Testis (tissue), 3 donors: ENCODE results near the gene GRIK2. TPM values are rescaled to one million over a fixed set of nuclear protein-coding genes. Genes with fewer than 3 reads are reported as not detected.

ENCODE experiments used
- DNase-seq: peaks from one replicate; pipeline ENCODE4 v3.0.0-alpha.2; 2019
- H3K27ac ChIP-seq, 2 donors: fragments of 200-600 bp; sonication (generic); one replicate each; pipeline ENCODE4 v1.5.1; 2019
- H3K27me3 ChIP-seq: fragments of 200-600 bp; sonication (generic); one replicate; pipeline ENCODE4 v1.5.1; 2019
- H3K36me3 ChIP-seq: fragments of 200-600 bp; sonication (generic); one replicate; pipeline ENCODE4 v1.5.1; 2017; ENCODE audit warnings: low read depth; ENCODE audit errors: missing control alignments
- H3K4me1 ChIP-seq: fragments of 200-600 bp; sonication (generic); one replicate; pipeline ENCODE4 v1.5.1; 2019
- H3K4me3 ChIP-seq, 2 donors: fragments of 200-600 bp; sonication (generic); one replicate each; pipeline ENCODE4 v1.5.1; 2017 to 2019
- H3K9me3 ChIP-seq: fragments of 200-600 bp; sonication (generic); one replicate; pipeline ENCODE4 v1.5.1; 2017
- POLR2A ChIP-seq: fragments of 450-650 bp; IDR thresholded peaks from one replicate; pipeline ENCODE4 v1.6.1; 2017; ENCODE audit warnings: antibody characterized with exemption, mild to moderate bottlenecking, moderate library complexity
- WGBS, 2 donors: methylation state at CpG; one replicate each; pipeline ENCODE4 v1.1.5; 2018; 5-methylcytosine and 5-hydroxymethylcytosine counted together
- intact Hi-C: fragments of 100-400 bp; cut with DNase I; formaldehyde crosslinking; loops from one replicate; pipeline ENCODE4 v1.15.1; 2023; ENCODE audit warnings: low total_unique reads
- polyA plus RNA-seq: library from polyadenylated mRNA; stranded (reverse); fragments of 350-450 nt; fragmentation: Illumina TruSeq; extraction: RNeasy Lipid Tissue Mini Kit (QIAGEN cat#74804); gene quantifications from one replicate; pipeline ENCODE4 v1.2.3, GENCODE V29; 2014; ENCODE audit warnings: low read depth, low replicate concordance; ENCODE audit not compliant: insufficient read depth
- total RNA-seq, 2 donors: library from RNA; depleted of rRNA; stranded (reverse); fragments of >200 nt; gene quantifications; one replicate each; pipeline ENCODE4 v1.2.3, GENCODE V29; 2016
- TF ChIP-seq, protein P1 (sequence below), 3 experiments: fragments of 450-650 bp in 2 of 3; fragments of 200-600 bp in 1 of 3; sonication (generic) in 1 of 3; IDR thresholded peaks; one replicate each; pipeline ENCODE4 v1.5.1; 2016 to 2019; ENCODE audit warnings: antibody characterized with exemption in 3 of 3, mild to moderate bottlenecking in 2 of 3, moderate library complexity in 1 of 3

GRIK2 gene
- total and polyA plus RNA-seq, 3 donors from 2014 or later: 1.1 to 23.5 (median 12.4) TPM

DNA sequence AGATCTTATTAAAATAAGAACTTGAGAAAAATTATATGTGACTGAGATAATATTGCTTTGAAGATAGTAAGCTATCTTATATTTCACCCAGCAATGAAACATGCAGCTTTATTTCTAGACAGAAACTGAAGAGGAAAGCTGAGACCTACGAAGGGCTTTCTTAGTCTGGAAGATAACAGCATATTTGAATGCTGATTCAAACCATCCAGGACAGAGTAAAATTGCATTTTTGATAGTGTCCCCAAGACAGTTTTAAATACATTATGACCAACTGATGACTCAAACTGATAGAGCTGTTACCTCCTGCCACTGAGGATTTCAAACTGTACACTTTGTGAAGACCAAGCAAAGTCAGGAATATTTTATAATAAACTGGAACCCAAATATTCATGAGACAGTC is 409.6 kb downstream of the GRIK2 start:
- 15 to 72% methylated on average over 1 of the region's 1 CpG for WGBS, 2 donors

DNA sequence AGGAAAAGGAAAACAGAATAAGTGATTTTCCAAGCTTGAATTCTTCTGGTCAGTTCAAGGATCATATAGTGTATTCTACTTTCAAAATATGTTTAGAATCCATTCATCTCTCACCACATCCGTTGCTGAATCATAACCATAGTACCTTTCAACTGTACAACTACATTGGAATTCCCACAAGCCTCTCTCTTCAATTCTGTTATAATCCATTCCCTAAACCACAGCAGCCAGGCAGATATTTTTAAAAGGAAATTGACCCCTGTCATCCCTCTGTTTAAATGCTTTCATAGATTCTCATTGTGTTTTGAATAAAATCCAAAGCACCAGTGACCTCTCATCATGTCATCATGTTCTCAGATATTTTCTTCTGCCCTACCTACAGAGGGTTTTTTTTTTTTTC is 412.7 kb downstream of the GRIK2 start:
- Histone ChIP-seq H3K4me3 (no peak overlapping the region), H3K36me3 (no peaks in the 10 kb centered on the region), H3K27me3 (no peaks in the 10 kb centered on the region), H3K4me1 (no peaks in the 10 kb centered on the region), H3K27ac (no peak overlapping the region), H3K9me3 (no peaks in the 10 kb centered on the region)
- WGBS, 2 donors: 85 to 86% methylated on average over 1 of the region's 1 CpG
- intact Hi-C loops: no loop called here
- DNase-seq: no peak
- no peak for TF ChIP-seq POLR2A

More for the DNA sequence above, 409.6 kb downstream of the GRIK2 start:
- intact Hi-C loops: no loop called here
- H3K4me1 ChIP-seq: no peaks in the 10 kb centered on the region
- no peaks in the 10 kb centered on the region for H3K27me3 ChIP-seq
- no peak overlapping the region for H3K4me3 ChIP-seq
- DNase-seq: no peak
- H3K9me3 ChIP-seq: no peaks in the 10 kb centered on the region
- TF ChIP-seq, protein P1, sequence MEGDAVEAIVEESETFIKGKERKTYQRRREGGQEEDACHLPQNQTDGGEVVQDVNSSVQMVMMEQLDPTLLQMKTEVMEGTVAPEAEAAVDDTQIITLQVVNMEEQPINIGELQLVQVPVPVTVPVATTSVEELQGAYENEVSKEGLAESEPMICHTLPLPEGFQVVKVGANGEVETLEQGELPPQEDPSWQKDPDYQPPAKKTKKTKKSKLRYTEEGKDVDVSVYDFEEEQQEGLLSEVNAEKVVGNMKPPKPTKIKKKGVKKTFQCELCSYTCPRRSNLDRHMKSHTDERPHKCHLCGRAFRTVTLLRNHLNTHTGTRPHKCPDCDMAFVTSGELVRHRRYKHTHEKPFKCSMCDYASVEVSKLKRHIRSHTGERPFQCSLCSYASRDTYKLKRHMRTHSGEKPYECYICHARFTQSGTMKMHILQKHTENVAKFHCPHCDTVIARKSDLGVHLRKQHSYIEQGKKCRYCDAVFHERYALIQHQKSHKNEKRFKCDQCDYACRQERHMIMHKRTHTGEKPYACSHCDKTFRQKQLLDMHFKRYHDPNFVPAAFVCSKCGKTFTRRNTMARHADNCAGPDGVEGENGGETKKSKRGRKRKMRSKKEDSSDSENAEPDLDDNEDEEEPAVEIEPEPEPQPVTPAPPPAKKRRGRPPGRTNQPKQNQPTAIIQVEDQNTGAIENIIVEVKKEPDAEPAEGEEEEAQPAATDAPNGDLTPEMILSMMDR (IDR thresholded peaks at IDR 0.05): no peak
- TF ChIP-seq POLR2A: no peak
- no peaks in the 10 kb centered on the region for H3K36me3 ChIP-seq
- no peak overlapping the region for H3K27ac ChIP-seq

GRCh38 chr6:101811108-101811507 is 417.6 kb downstream of the GRIK2 start:
- Histone ChIP-seq H3K36me3 (no peaks in the 10 kb centered on the region), H3K27ac (no peak overlapping the region), H3K4me3 (no peak overlapping the region), H3K9me3 (no peaks in the 10 kb centered on the region), H3K27me3 (no peaks in the 10 kb centered on the region), H3K4me1 (no peaks in the 10 kb centered on the region)
- TF ChIP-seq, protein P1 (IDR thresholded peaks at IDR 0.05): no peak
- no peak for TF ChIP-seq POLR2A
- intact Hi-C loops: no loop called here
- no peak for DNase-seq

DNA sequence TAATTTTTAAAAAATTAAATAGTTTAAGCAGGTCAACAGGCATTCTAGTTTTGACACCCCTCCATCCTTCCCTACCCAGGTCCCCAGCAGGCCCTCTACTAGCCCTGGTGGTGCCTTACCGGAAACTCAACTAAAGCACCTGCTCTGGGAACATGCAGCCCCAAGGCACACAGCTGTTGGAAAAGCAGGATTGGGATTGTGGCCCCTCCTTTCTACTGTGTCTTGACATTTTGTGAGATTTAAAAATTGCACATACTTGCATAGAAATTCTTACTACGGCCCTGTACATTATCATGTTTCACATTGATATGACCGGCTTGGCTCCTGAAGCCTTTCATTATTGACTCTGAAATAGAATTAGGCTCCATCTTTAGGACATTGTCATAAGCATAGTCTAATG is 423.2 kb downstream of the GRIK2 start:
- H3K9me3 ChIP-seq: no peaks in the 10 kb centered on the region
- WGBS, 2 donors: 85 to 91% methylated on average over 3 of the region's 3 CpGs
- no peak for DNase-seq
- no peak overlapping the region for H3K27ac ChIP-seq
- TF ChIP-seq POLR2A: no peak
- TF ChIP-seq, protein P1 (IDR thresholded peaks at IDR 0.05): no peak
- H3K4me3 ChIP-seq: no peak overlapping the region
- H3K4me1 ChIP-seq: no peaks in the 10 kb centered on the region
- H3K36me3 ChIP-seq: no peaks in the 10 kb centered on the region
- no peaks in the 10 kb centered on the region for H3K27me3 ChIP-seq
- intact Hi-C loops: no loop called here

- no peak for TF ChIP-seq POLR2A
- TF ChIP-seq, protein P1 (IDR thresholded peaks at IDR 0.05): no peak
- WGBS, 2 donors: 58% methylated on average over 6 of the region's 6 CpGs
Observed at GRCh38 chr6:101818051-101818450, 424.5 kb downstream of the GRIK2 start.

More at GRCh38 chr6:101818051-101818450, 424.5 kb downstream of the GRIK2 start:
- Histone ChIP-seq H3K36me3 (no peaks in the 10 kb centered on the region), H3K27ac (no peak overlapping the region), H3K4me1 (no peaks in the 10 kb centered on the region), H3K4me3 (no peak overlapping the region), H3K27me3 (no peaks in the 10 kb centered on the region), H3K9me3 (no peaks in the 10 kb centered on the region)
- no peak for DNase-seq
- intact Hi-C loops: no loop called here
